HCT116 (cell line): ENCODE measurements around the gene IQGAP3. TPM values are rescaled to one million over a fixed set of nuclear protein-coding genes. Genes with fewer than 3 reads are reported as not detected.

ENCODE experiments used
- ATAC-seq: fragments of 200-7000 bp; cut with Tn5 transposase; 2 replicates; pipeline ENCODE4 v1.9.1; 2020; ENCODE audit warnings: mild to moderate bottlenecking, moderate library complexity
- Bru-seq: library from RNA; stranded (reverse); fragments of 400-500 nt; gene quantifications from one replicate; lab custom pipeline; 2021; lab: Mats Ljungman, UMichigan
- BruChase-seq, 2 experiments: library from RNA; stranded (reverse); fragments of 400-500 nt; gene quantifications; one replicate each; lab custom pipeline; 2021; lab: Mats Ljungman, UMichigan
- BruUV-seq: library from RNA; stranded (reverse); fragments of 400-500 nt; replicated peaks from 2 replicates; lab custom pipeline; 2021; lab: Mats Ljungman, UMichigan
- CTCF ChIA-PET: fragments of 300-600 bp; sonication (Branson Sonifier 250); formaldehyde crosslinking; loops from one replicate; lab custom pipeline; 2021; ENCODE audit warnings: antibody characterized with exemption; lab: Charles Lee
- POLR2A ChIA-PET: fragments of 300-600, 350-600 bp; sonication (Branson Sonifier 250); formaldehyde crosslinking; loops from one replicate; lab custom pipeline; 2021; ENCODE audit warnings: antibody characterized with exemption; lab: Charles Lee
- RAD21 ChIA-PET, 2 experiments: fragments of 300-600 bp; sonication (Branson Sonifier 250); formaldehyde crosslinking; loops; one replicate each; lab custom pipeline; 2023; ENCODE audit warnings: low total read pairs in 2 of 2; ENCODE audit not compliant: uncharacterized antibody in 2 of 2, unreplicated experiment in 2 of 2, low non-redundant PET in 1 of 2; lab: Charles Lee
- DNase-seq: peaks from one replicate; pipeline ENCODE4 v3.0.0-alpha.2; 2010; ENCODE audit warnings: low read depth, low spot score
- H2AFZ ChIP-seq: fragments of 200-600 bp; shearing (Covaris generic), sonication (generic); 2 replicates; pipeline ENCODE4 v1.6.1; 2017; ENCODE audit warnings: low read depth, mixed run types, mixed read lengths, antibody characterized with exemption, low read length; ENCODE audit not compliant: poor library complexity, severe bottlenecking
- H3K27ac ChIP-seq: 2 replicates; pipeline ENCODE4 v1.5.1; 2012; ENCODE audit warnings: low read depth, low read length
- H3K27me3 ChIP-seq: fragments of 200-600 bp; sonication (generic); 2 replicates; pipeline ENCODE4 v1.6.1; 2016; ENCODE audit warnings: mixed run types, low read length, mixed read lengths; ENCODE audit not compliant: insufficient read depth
- H3K36me3 ChIP-seq, 2 experiments: fragments of 200-500 bp in 1 of 2; fragments of 200-600 bp in 1 of 2; sonication (Bioruptor generic) in 1 of 2; sonication (generic) in 1 of 2; 2 replicates each; pipeline versions ENCODE4 v1.5.1 to v1.6.1; 2014 to 2016; ENCODE audit warnings: low read length in 2 of 2, inconsistent platforms in 1 of 2, mixed read lengths in 1 of 2, mixed run types in 1 of 2; ENCODE audit not compliant: insufficient read depth in 2 of 2, control insufficient read depth in 1 of 2
- H3K4me1 ChIP-seq, 2 experiments: fragments of 200-600 bp in 1 of 2; sonication (generic) in 1 of 2; 2 replicates each; pipeline versions ENCODE4 v1.5.1 to v1.6.1; 2012 to 2017; ENCODE audit warnings: low read length in 2 of 2, inconsistent platforms in 1 of 2, mild to moderate bottlenecking in 1 of 2, mixed read lengths in 1 of 2, mixed run types in 1 of 2, moderate library complexity in 1 of 2; ENCODE audit not compliant: insufficient read depth in 2 of 2, control insufficient read depth in 1 of 2
- H3K4me2 ChIP-seq: fragments of 200-600 bp; sonication (generic); 2 replicates; pipeline ENCODE4 v1.6.1; 2017; ENCODE audit warnings: mixed run types, low read length, mixed read lengths
- H3K4me3 ChIP-seq, 2 experiments: fragments of 200-600 bp in 1 of 2; sonication (generic) in 1 of 2; replicated peaks in 1 of 2; 2 replicates each; pipeline ENCODE4 v1.5.1; 2011 to 2016; ENCODE audit warnings: low read length in 2 of 2, control low read depth in 1 of 2, low read depth in 1 of 2, mild to moderate bottlenecking in 1 of 2, mixed read lengths in 1 of 2, mixed run types in 1 of 2
- H3K79me2 ChIP-seq: fragments of 200-600 bp; sonication (generic); 2 replicates; pipeline ENCODE4 v1.6.1; 2017; ENCODE audit warnings: mild to moderate bottlenecking, mixed run types, low read length, moderate library complexity, mixed read lengths; ENCODE audit not compliant: insufficient read depth
- H3K9ac ChIP-seq: fragments of 200-600 bp; sonication (generic); 2 replicates; pipeline ENCODE4 v1.6.1; 2016; ENCODE audit warnings: low read length, mixed read lengths
- H3K9me2 ChIP-seq: fragments of 200-600 bp; sonication (generic), shearing (Covaris generic); 2 replicates; pipeline ENCODE4 v1.6.1; 2017; ENCODE audit warnings: mixed run types, mild to moderate bottlenecking, moderate library complexity; ENCODE audit not compliant: insufficient read depth
- H3K9me3 ChIP-seq, 2 experiments: fragments of 200-500 bp in 1 of 2; fragments of 200-600 bp in 1 of 2; sonication (Bioruptor generic) in 1 of 2; sonication (generic) in 1 of 2; 2 replicates each; pipeline ENCODE4 v1.6.1; 2014 to 2017; ENCODE audit warnings: low read length in 2 of 2, mixed read lengths in 2 of 2, inconsistent platforms in 1 of 2, low read depth in 1 of 2, mild to moderate bottlenecking in 1 of 2, mixed run types in 1 of 2, moderate library complexity in 1 of 2; ENCODE audit not compliant: control insufficient read depth in 1 of 2, insufficient read depth in 1 of 2
- H4K20me1 ChIP-seq: fragments of 200-600 bp; sonication (generic), shearing (Covaris generic); 2 replicates; pipeline ENCODE4 v1.6.1; 2017; ENCODE audit warnings: mixed run types, mild to moderate bottlenecking, moderate library complexity; ENCODE audit not compliant: insufficient read depth
- CBX3 ChIP-seq: IDR thresholded peaks from 2 replicates; pipeline ENCODE4 v1.6.1; 2012; ENCODE audit warnings: low read depth
- CEBPB ChIP-seq: IDR thresholded peaks from 2 replicates; pipeline ENCODE4 v1.6.1; 2012; ENCODE audit warnings: low read depth
- EZH2 ChIP-seq: fragments of 200-600 bp; sonication (generic); IDR thresholded peaks from 2 replicates; pipeline ENCODE4 v1.6.1; 2017; ENCODE audit warnings: antibody characterized with exemption, mixed run types
- EZH2phosphoT487 ChIP-seq: fragments of 200-600 bp; IDR thresholded peaks from 2 replicates; pipeline ENCODE4 v1.6.1; 2018; ENCODE audit warnings: antibody characterized with exemption, borderline replicate concordance
- JUND ChIP-seq: IDR thresholded peaks from 2 replicates; pipeline ENCODE4 v1.6.1; 2012
- MAX ChIP-seq: IDR thresholded peaks from 2 replicates; pipeline ENCODE4 v1.6.1; 2012
- POLR2A ChIP-seq: IDR thresholded peaks from 2 replicates; pipeline ENCODE4 v1.7.0; 2011; ENCODE audit warnings: borderline replicate concordance; ENCODE audit not compliant: insufficient read depth, insufficient read length; ENCODE audit errors: extremely low read depth
- POLR2AphosphoS5 ChIP-seq: IDR thresholded peaks from 2 replicates; pipeline ENCODE4 v1.6.1; 2011; ENCODE audit warnings: mild to moderate bottlenecking, low read depth, low read length, moderate library complexity
- RAD21 ChIP-seq: IDR thresholded peaks from 2 replicates; pipeline ENCODE4 v1.6.1; 2012; ENCODE audit warnings: low read depth, mild to moderate bottlenecking
- SIN3A ChIP-seq: IDR thresholded peaks from 2 replicates; pipeline ENCODE4 v1.6.1; 2012; ENCODE audit warnings: low read depth
- SP1 ChIP-seq: IDR thresholded peaks from 2 replicates; pipeline ENCODE4 v1.6.1; 2012; ENCODE audit warnings: low read depth
- SRF ChIP-seq: IDR thresholded peaks from 2 replicates; pipeline ENCODE4 v1.6.1; 2012; ENCODE audit warnings: low read depth
- TCF7L2 ChIP-seq: IDR thresholded peaks from 2 replicates; pipeline ENCODE4 v1.7.0; 2011; ENCODE audit warnings: borderline replicate concordance, inconsistent platforms; ENCODE audit not compliant: insufficient read depth, insufficient read length; ENCODE audit errors: extremely low read depth
- YY1 ChIP-seq: IDR thresholded peaks from 2 replicates; pipeline ENCODE4 v1.6.1; 2011; ENCODE audit warnings: low read length, low read depth, moderate library complexity, mild to moderate bottlenecking; ENCODE audit not compliant: insufficient replicate concordance; ENCODE audit errors: extremely low read depth
- ZBTB33 ChIP-seq: IDR thresholded peaks from 2 replicates; pipeline ENCODE4 v1.6.1; 2011; ENCODE audit warnings: mild to moderate bottlenecking, low read length, moderate library complexity; ENCODE audit not compliant: insufficient replicate concordance; ENCODE audit errors: extremely low read depth
- ZFX ChIP-seq: fragments of 450-650 bp; IDR thresholded peaks from 2 replicates; pipeline ENCODE4 v1.6.1; 2017
- ZNF274 ChIP-seq: fragments of 200-500 bp; sonication (Bioruptor generic); IDR thresholded peaks from 2 replicates; pipeline ENCODE4 v1.6.1; 2014; ENCODE audit warnings: mild to moderate bottlenecking, low read depth, low read length, inconsistent platforms
- intact Hi-C: fragments of 100-400 bp; cut with micrococcal nuclease; formaldehyde crosslinking; loops from 2 replicates; pipeline ENCODE4 v1.10.0; 2022
- long read RNA-seq: library from polyadenylated mRNA; unstranded; transcript quantifications from one replicate; pipeline ENCODE4 v2.0.0, GENCODE V29; 2021; ENCODE audit not compliant: unreplicated experiment
- polyA plus RNA-seq: library from polyadenylated mRNA; unstranded; fragments of >200 nt; gene quantifications from 2 replicates; pipeline ENCODE4 v1.2.1, GENCODE V29; 2012; ENCODE audit warnings: missing spikeins
- total RNA-seq: library from RNA; stranded (reverse); gene quantifications from one replicate; pipeline ENCODE4 v1.2.1, GENCODE V29; 2021; ENCODE audit not compliant: unreplicated experiment
- TF ChIP-seq, protein P1 (sequence below): IDR thresholded peaks from 2 replicates; pipeline ENCODE4 v1.6.1; 2012
- TF ChIP-seq, protein P2 (sequence below), 3 experiments: fragments of 200-600 bp in 1 of 3; sonication (generic) in 1 of 3; IDR thresholded peaks in 2 of 3; conservative IDR thresholded peaks in 1 of 3; 2 replicates each; pipeline ENCODE4 v1.5.1; 2012 to 2017; ENCODE audit warnings: low read depth in 2 of 3, low read length in 2 of 3, antibody characterized with exemption in 1 of 3, borderline replicate concordance in 1 of 3, control low read depth in 1 of 3, mild to moderate bottlenecking in 1 of 3, mixed read lengths in 1 of 3, mixed run types in 1 of 3, moderate library complexity in 1 of 3; ENCODE audit not compliant: insufficient read depth in 1 of 3

Gene IQGAP3
- total RNA-seq (38.8 TPM), Bru-seq, nascent RNA (percentile 75 among the genes with signal in this experiment), BruChase-seq, experiment 1, labeled RNA remaining after a 6-hour chase (percentile 86 among the genes with signal in this experiment), BruChase-seq, experiment 2, labeled RNA remaining after a 2-hour chase (percentile 80 among the genes with signal in this experiment)
- 50.5 and 52.1 TPM in 2 replicates for polyA plus RNA-seq
- long read RNA-seq, full-length matches to known transcripts, result 2 of 39 reads
- long read RNA-seq, partial matches to known transcripts, result 28 of 39 reads
- long read RNA-seq, other reads (novel, unspliced or antisense), result 9 of 39 reads

DNA sequence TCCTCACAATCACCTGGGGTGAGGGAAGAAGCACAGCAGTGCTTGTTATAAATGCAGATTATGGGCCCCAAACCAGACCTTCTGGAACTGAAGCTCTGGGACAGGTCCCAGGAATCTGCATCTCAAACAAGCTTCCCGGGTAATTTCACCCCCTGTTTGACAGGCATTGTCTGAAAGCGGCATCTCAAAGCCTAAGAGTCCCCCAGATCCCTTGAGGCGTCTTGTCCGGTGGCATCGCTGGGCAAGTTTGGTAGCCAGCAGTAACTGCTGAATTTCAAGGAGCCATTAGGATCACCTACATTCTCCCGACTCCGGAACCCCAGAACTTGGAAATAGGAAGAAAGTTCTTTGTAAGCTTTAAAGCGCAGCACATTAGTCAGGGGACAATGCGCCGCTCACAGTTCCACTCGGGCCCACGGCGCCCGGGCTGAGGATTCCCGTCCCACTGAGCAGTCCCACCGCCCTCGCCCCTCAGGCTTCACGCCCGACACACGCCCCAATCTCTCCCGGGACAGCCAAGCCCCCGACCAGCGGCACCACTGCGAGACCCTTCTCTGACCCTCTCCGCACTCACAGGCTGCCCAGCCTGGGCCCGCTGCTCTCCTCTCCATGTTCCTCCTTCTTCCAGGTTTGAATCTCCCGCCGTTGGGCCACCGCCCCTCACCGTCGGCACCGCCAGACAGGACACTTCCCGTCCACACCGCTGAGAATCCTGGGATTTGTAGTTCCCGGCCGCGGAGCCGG is at the start of gene IQGAP3:
TSS of gene IQGAP3 (minus strand) at position 647 of the 744 bp plus-strand sequence. CDS start at position 611, 36 bp downstream.
- RAD21 ChIA-PET, result no interaction called here
- BruUV-seq, result TSS peak; percentile 84
- TF ChIP-seq EZH2, result no peak
- no peak for TF ChIP-seq ZNF274
- TF ChIP-seq ZBTB33, result no peak
- TF ChIP-seq CEBPB, result no peak
- peak; percentile 79 for TF ChIP-seq POLR2AphosphoS5
- TF ChIP-seq, protein P1, sequence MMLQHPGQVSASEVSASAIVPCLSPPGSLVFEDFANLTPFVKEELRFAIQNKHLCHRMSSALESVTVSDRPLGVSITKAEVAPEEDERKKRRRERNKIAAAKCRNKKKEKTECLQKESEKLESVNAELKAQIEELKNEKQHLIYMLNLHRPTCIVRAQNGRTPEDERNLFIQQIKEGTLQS, result no peak
- TF ChIP-seq RAD21, result no peak
- TF ChIP-seq SIN3A, result peak; percentile 99
- TF ChIP-seq, protein P2, sequence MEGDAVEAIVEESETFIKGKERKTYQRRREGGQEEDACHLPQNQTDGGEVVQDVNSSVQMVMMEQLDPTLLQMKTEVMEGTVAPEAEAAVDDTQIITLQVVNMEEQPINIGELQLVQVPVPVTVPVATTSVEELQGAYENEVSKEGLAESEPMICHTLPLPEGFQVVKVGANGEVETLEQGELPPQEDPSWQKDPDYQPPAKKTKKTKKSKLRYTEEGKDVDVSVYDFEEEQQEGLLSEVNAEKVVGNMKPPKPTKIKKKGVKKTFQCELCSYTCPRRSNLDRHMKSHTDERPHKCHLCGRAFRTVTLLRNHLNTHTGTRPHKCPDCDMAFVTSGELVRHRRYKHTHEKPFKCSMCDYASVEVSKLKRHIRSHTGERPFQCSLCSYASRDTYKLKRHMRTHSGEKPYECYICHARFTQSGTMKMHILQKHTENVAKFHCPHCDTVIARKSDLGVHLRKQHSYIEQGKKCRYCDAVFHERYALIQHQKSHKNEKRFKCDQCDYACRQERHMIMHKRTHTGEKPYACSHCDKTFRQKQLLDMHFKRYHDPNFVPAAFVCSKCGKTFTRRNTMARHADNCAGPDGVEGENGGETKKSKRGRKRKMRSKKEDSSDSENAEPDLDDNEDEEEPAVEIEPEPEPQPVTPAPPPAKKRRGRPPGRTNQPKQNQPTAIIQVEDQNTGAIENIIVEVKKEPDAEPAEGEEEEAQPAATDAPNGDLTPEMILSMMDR (IDR thresholded peaks at IDR 0.05 in 2 of 3, conservative IDR thresholded peaks at IDR 0.05 in 1 of 3; ENCODE audit: borderline replicate concordance in 1 of 3, insufficient read depth in 1 of 3, low read depth in 2 of 3, low read length in 2 of 3), result no peak
- peak; percentile 31; the same call in 1 of the 2 replicates for TF ChIP-seq ZFX
- peak; percentile 34 for TF ChIP-seq POLR2A
- TF ChIP-seq EZH2phosphoT487, result no peak
- TF ChIP-seq SP1, result peak; percentile 48
- no peak for TF ChIP-seq JUND
- peak; percentile 38 for TF ChIP-seq YY1
- no peak for TF ChIP-seq CBX3
- TF ChIP-seq MAX, result peak; percentile 83
- TF ChIP-seq SRF, result no peak
- peak; percentile 44 for TF ChIP-seq TCF7L2

More for the DNA sequence above, at the start of gene IQGAP3:
- Histone ChIP-seq H4K20me1 (no peaks in the 10 kb centered on the region), H3K27ac (peak within 1 kb of the TSS; percentile 31), H3K4me1 (peaks cover 9 to 14% of the 10 kb centered on the region in 2 experiments), H3K27me3 (no peaks in the 10 kb centered on the region), H3K79me2 (peaks cover 26% of the 10 kb centered on the region), H3K9me3 (no peaks in the 10 kb centered on the region), H3K9me2 (no peaks in the 10 kb centered on the region), H2AFZ (peak within 1 kb of the TSS; percentile 35), H3K4me2 (peak within 1 kb of the TSS; percentile 99), H3K4me3 (peak within 1 kb of the TSS; percentile 80 to 96), H3K36me3 (peaks cover 0 to 4% of the 10 kb centered on the region in 2 experiments; a peak in 1 of 4 replicates), H3K9ac (peak within 1 kb of the TSS; percentile 81)
- ATAC-seq (peak; percentile 99), DNase-seq (peak; percentile 56)
- ChIA-PET CTCF (no interaction called here), POLR2A (no interaction called here)
- intact Hi-C loops, result no loop called here
